ENCODE results near the gene CD36. TPM values are rescaled to one million over a fixed set of nuclear protein-coding genes. Genes with fewer than 3 reads are reported as not detected.

CD36 gene
- total RNA-seq, 1 experiment from 2014 or later = 0.39 TPM

- no peak overlapping the region for H3K27ac ChIP-seq (ENCODE audit: low read depth, low read length, poor library complexity, severe bottlenecking)
- H3K9me3 ChIP-seq (ENCODE audit: low read depth, low read length, poor library complexity, severe bottlenecking) = no peaks in the 10 kb centered on the region
- no peak overlapping the region for H3K4me3 ChIP-seq (ENCODE audit: low read depth, low read length, poor library complexity, severe bottlenecking)
- no peak for DNase-seq (ENCODE audit: low spot score)
- no peaks in the 10 kb centered on the region for H3K36me3 ChIP-seq (ENCODE audit: insufficient read depth, low read length, poor library complexity, severe bottlenecking)
- no TSS peak for BruUV-seq (replicated peaks)
- peaks cover 31% of the 10 kb centered on the region for H3K4me1 ChIP-seq (ENCODE audit: insufficient read depth, low read length, poor library complexity, severe bottlenecking)
- no peaks in the 10 kb centered on the region for H3K27me3 ChIP-seq (replicated peaks; ENCODE audit: insufficient read depth, low read depth, low read length, poor library complexity)
- intact Hi-C loops (cut with micrococcal nuclease; ENCODE audit: unreplicated experiment) = no loop called here
- TF ChIP-seq EZH2 (IDR thresholded peaks at IDR 0.05; ENCODE audit: borderline replicate concordance, low read depth, low read length, poor library complexity, severe bottlenecking) = no peak
- no peak for TF ChIP-seq CTCF (conservative IDR thresholded peaks at IDR 0.05; ENCODE audit: low read depth, low read length)
- ChIA-PET CTCF (no interaction called here), POLR2A (ENCODE audit: low non-redundant PET) (no interaction called here)
Observed at GRCh38 chr7:80604436-80604835, 34.0 kb upstream of the CD36 start.

GRCh38 chr7:80607136-80607535 lies 31.3 kb upstream of the CD36 start:
- H3K27ac ChIP-seq (ENCODE audit: low read depth, low read length, poor library complexity, severe bottlenecking) = no peak overlapping the region
- intact Hi-C loops (cut with micrococcal nuclease; ENCODE audit: unreplicated experiment) = no loop called here
- no peaks in the 10 kb centered on the region for H3K27me3 ChIP-seq (replicated peaks; ENCODE audit: insufficient read depth, low read depth, low read length, poor library complexity)
- no peaks in the 10 kb centered on the region for H3K36me3 ChIP-seq (ENCODE audit: insufficient read depth, low read length, poor library complexity, severe bottlenecking)
- H3K4me1 ChIP-seq (ENCODE audit: insufficient read depth, low read length, poor library complexity, severe bottlenecking) = peaks cover 11% of the 10 kb centered on the region
- no peak overlapping the region for H3K4me3 ChIP-seq (ENCODE audit: low read depth, low read length, poor library complexity, severe bottlenecking)
- no peaks in the 10 kb centered on the region for H3K9me3 ChIP-seq (ENCODE audit: low read depth, low read length, poor library complexity, severe bottlenecking)
- ChIA-PET POLR2A (ENCODE audit: low non-redundant PET) (no interaction called here), CTCF (no interaction called here)
- no TSS peak for BruUV-seq (replicated peaks)
- no peak for TF ChIP-seq EZH2 (IDR thresholded peaks at IDR 0.05; ENCODE audit: borderline replicate concordance, low read depth, low read length, poor library complexity, severe bottlenecking)
- DNase-seq (ENCODE audit: low spot score) = no peak

GRCh38 chr7:80608336-80608735 lies 30.1 kb upstream of the CD36 start:
- Histone ChIP-seq H3K27ac (ENCODE audit: low read depth, low read length, poor library complexity, severe bottlenecking) (no peak overlapping the region), H3K36me3 (ENCODE audit: insufficient read depth, low read length, poor library complexity, severe bottlenecking) (no peaks in the 10 kb centered on the region), H3K4me1 (ENCODE audit: insufficient read depth, low read length, poor library complexity, severe bottlenecking) (peaks cover 21% of the 10 kb centered on the region), H3K4me3 (ENCODE audit: low read depth, low read length, poor library complexity, severe bottlenecking) (no peak overlapping the region), H3K27me3 (replicated peaks; ENCODE audit: insufficient read depth, low read depth, low read length, poor library complexity) (no peaks in the 10 kb centered on the region), H3K9me3 (ENCODE audit: low read depth, low read length, poor library complexity, severe bottlenecking) (no peaks in the 10 kb centered on the region)
- DNase-seq (ENCODE audit: low spot score) = no peak
- no TSS peak for BruUV-seq (replicated peaks)
- TF ChIP-seq EZH2 (IDR thresholded peaks at IDR 0.05; ENCODE audit: borderline replicate concordance, low read depth, low read length, poor library complexity, severe bottlenecking) = no peak
- no peak for TF ChIP-seq CTCF (conservative IDR thresholded peaks at IDR 0.05; ENCODE audit: low read depth, low read length)
- ChIA-PET CTCF (no interaction called here), POLR2A (ENCODE audit: low non-redundant PET) (no interaction called here)
- intact Hi-C loops (cut with micrococcal nuclease; ENCODE audit: unreplicated experiment) = no loop called here

- Histone ChIP-seq H3K9me3 (ENCODE audit: low read depth, low read length, poor library complexity, severe bottlenecking) (no peaks in the 10 kb centered on the region), H3K4me1 (ENCODE audit: insufficient read depth, low read length, poor library complexity, severe bottlenecking) (peaks cover 25% of the 10 kb centered on the region), H3K27ac (ENCODE audit: low read depth, low read length, poor library complexity, severe bottlenecking) (no peak overlapping the region), H3K36me3 (ENCODE audit: insufficient read depth, low read length, poor library complexity, severe bottlenecking) (no peaks in the 10 kb centered on the region), H3K4me3 (ENCODE audit: low read depth, low read length, poor library complexity, severe bottlenecking) (no peak overlapping the region), H3K27me3 (replicated peaks; ENCODE audit: insufficient read depth, low read depth, low read length, poor library complexity) (no peaks in the 10 kb centered on the region)
- CTCF ChIA-PET = no interaction called here
- TF ChIP-seq EZH2 (IDR thresholded peaks at IDR 0.05; ENCODE audit: borderline replicate concordance, low read depth, low read length, poor library complexity, severe bottlenecking) (no peak), CTCF (conservative IDR thresholded peaks at IDR 0.05; ENCODE audit: low read depth, low read length) (no peak)
- no TSS peak for BruUV-seq (replicated peaks)
- POLR2A ChIA-PET (ENCODE audit: low non-redundant PET) = no interaction called here
- DNase-seq (ENCODE audit: low spot score) = no peak
- intact Hi-C loops (cut with micrococcal nuclease; ENCODE audit: unreplicated experiment) = no loop called here
Observed at GRCh38 chr7:80609751-80610150, 28.7 kb upstream of the CD36 start.
